ENCODE data around the gene RPE. TPM values are rescaled to one million over a fixed set of nuclear protein-coding genes. Genes with fewer than 3 reads are reported as not detected.

The RPE gene
- polyA plus RNA-seq, 1 donor from 2014 or later = 73.9 TPM

- Histone ChIP-seq H3K4me2 (ENCODE audit: low read length) (no peak overlapping the region), H3K27ac (ENCODE audit: low read length) (no peak overlapping the region), H3F3A (ENCODE audit: insufficient read depth, low read length, poor library complexity, severe bottlenecking) (no peaks in the 10 kb centered on the region), H3K9me2 (ENCODE audit: insufficient read depth, low read length) (no peaks in the 10 kb centered on the region), H3K36me3 (ENCODE audit: insufficient read depth, low read length) (no peaks in the 10 kb centered on the region), H2AFZ (ENCODE audit: low read depth, low read length) (no peak overlapping the region), H3K79me2 (replicated peaks; ENCODE audit: insufficient read depth, low read length) (peaks cover 10% of the 10 kb centered on the region), H3K27me3 (ENCODE audit: insufficient read depth, low read depth, low read length) (no peaks in the 10 kb centered on the region), H3K9me3 (ENCODE audit: low read length) (no peaks in the 10 kb centered on the region), H4K20me1 (ENCODE audit: insufficient read depth) (no peaks in the 10 kb centered on the region), H3K9ac (ENCODE audit: low read length) (no peak overlapping the region), H3K4me3 (ENCODE audit: low read length) (no peak overlapping the region)
- no peak for TF ChIP-seq POLR2AphosphoS5 (IDR thresholded peaks at IDR 0.05)
- TF ChIP-seq EP300 (conservative IDR thresholded peaks at IDR 0.05; ENCODE audit: poor library complexity, severe bottlenecking) = no peak
- TF ChIP-seq REST (IDR thresholded peaks at IDR 0.05; ENCODE audit: borderline replicate concordance) = no peak
- TF ChIP-seq EZH2 (IDR thresholded peaks at IDR 0.05; ENCODE audit: borderline replicate concordance, insufficient read depth, low read length, poor library complexity, severe bottlenecking) = no peak
- no peak for TF ChIP-seq RAD21 (conservative IDR thresholded peaks at IDR 0.05)
- TF ChIP-seq CTCF (IDR thresholded peaks at IDR 0.05; ENCODE audit: poor library complexity, severe bottlenecking) = no peak
- no peak for TF ChIP-seq SMC3 (conservative IDR thresholded peaks at IDR 0.05; ENCODE audit: poor library complexity)
- no peak for TF ChIP-seq TAF1 (IDR thresholded peaks at IDR 0.05; ENCODE audit: low read depth)
- TF ChIP-seq MXI1 (conservative IDR thresholded peaks at IDR 0.05; ENCODE audit: poor library complexity, severe bottlenecking) = no peak
These were observed 3.8 kb upstream of the RPE start for GRCh38 chr2:209998596-209998995.

- Histone ChIP-seq H3K9ac (ENCODE audit: low read length) (no peak overlapping the region), H3F3A (ENCODE audit: insufficient read depth, low read length, poor library complexity, severe bottlenecking) (no peaks in the 10 kb centered on the region), H3K4me3 (ENCODE audit: low read length) (no peak overlapping the region), H4K20me1 (ENCODE audit: insufficient read depth) (no peaks in the 10 kb centered on the region), H2AFZ (ENCODE audit: low read depth, low read length) (no peak overlapping the region), H3K79me2 (replicated peaks; ENCODE audit: insufficient read depth, low read length) (peaks cover 29% of the 10 kb centered on the region), H3K27me3 (ENCODE audit: insufficient read depth, low read depth, low read length) (no peaks in the 10 kb centered on the region), H3K9me2 (ENCODE audit: insufficient read depth, low read length) (no peaks in the 10 kb centered on the region), H3K27ac (ENCODE audit: low read length) (no peak overlapping the region), H3K9me3 (ENCODE audit: low read length) (no peaks in the 10 kb centered on the region), H3K4me2 (ENCODE audit: low read length) (no peak overlapping the region), H3K36me3 (ENCODE audit: insufficient read depth, low read length) (no peaks in the 10 kb centered on the region)
- TF ChIP-seq POLR2AphosphoS5 (IDR thresholded peaks at IDR 0.05) (no peak), EZH2 (IDR thresholded peaks at IDR 0.05; ENCODE audit: borderline replicate concordance, insufficient read depth, low read length, poor library complexity, severe bottlenecking) (no peak), EP300 (conservative IDR thresholded peaks at IDR 0.05; ENCODE audit: poor library complexity, severe bottlenecking) (no peak), MXI1 (conservative IDR thresholded peaks at IDR 0.05; ENCODE audit: poor library complexity, severe bottlenecking) (no peak), CTCF (IDR thresholded peaks at IDR 0.05; ENCODE audit: poor library complexity, severe bottlenecking) (no peak), RAD21 (conservative IDR thresholded peaks at IDR 0.05) (no peak), SMC3 (conservative IDR thresholded peaks at IDR 0.05; ENCODE audit: poor library complexity) (no peak), TAF1 (IDR thresholded peaks at IDR 0.05; ENCODE audit: low read depth) (no peak), REST (IDR thresholded peaks at IDR 0.05; ENCODE audit: borderline replicate concordance) (no peak)
These were observed 1.7 kb upstream of the RPE start for GRCh38 chr2:210000464-210001324.
